Measurements from ENCODE around the gene REM1. TPM values are rescaled to one million over a fixed set of nuclear protein-coding genes. Genes with fewer than 3 reads are reported as not detected.
"Not testable (repeated sequence)": the region's sequence is repeated elsewhere in the genome, so short reads cannot be mapped to it uniquely, and the experiment has no call there.

Gene REM1
- total RNA-seq, 1 donor from 2014 or later, result 2.8 TPM

- H3K27me3 Mint-ChIP-seq (ENCODE audit: unreplicated experiment), result peaks cover 2% of the 10 kb centered on the region
- TF ChIP-seq, protein P1, sequence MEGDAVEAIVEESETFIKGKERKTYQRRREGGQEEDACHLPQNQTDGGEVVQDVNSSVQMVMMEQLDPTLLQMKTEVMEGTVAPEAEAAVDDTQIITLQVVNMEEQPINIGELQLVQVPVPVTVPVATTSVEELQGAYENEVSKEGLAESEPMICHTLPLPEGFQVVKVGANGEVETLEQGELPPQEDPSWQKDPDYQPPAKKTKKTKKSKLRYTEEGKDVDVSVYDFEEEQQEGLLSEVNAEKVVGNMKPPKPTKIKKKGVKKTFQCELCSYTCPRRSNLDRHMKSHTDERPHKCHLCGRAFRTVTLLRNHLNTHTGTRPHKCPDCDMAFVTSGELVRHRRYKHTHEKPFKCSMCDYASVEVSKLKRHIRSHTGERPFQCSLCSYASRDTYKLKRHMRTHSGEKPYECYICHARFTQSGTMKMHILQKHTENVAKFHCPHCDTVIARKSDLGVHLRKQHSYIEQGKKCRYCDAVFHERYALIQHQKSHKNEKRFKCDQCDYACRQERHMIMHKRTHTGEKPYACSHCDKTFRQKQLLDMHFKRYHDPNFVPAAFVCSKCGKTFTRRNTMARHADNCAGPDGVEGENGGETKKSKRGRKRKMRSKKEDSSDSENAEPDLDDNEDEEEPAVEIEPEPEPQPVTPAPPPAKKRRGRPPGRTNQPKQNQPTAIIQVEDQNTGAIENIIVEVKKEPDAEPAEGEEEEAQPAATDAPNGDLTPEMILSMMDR (IDR thresholded peaks at IDR 0.05; ENCODE audit: partially characterized antibody, unreplicated experiment), result no peak
- no peak for DNase-seq
- peaks cover 5% of the 10 kb centered on the region for H3K9me3 Mint-ChIP-seq (ENCODE audit: unreplicated experiment)
- H3K27ac Mint-ChIP-seq (ENCODE audit: unreplicated experiment), result no peak overlapping the region
- H3K4me3 Mint-ChIP-seq (ENCODE audit: unreplicated experiment), result no peak overlapping the region
- no peaks in the 10 kb centered on the region for H3K4me1 Mint-ChIP-seq (ENCODE audit: low read depth, unreplicated experiment)
- no peaks in the 10 kb centered on the region for H3K36me3 Mint-ChIP-seq (ENCODE audit: unreplicated experiment)
These were observed 20.7 kb upstream of the REM1 start for GRCh38 chr20:31454361-31454760.

DNA sequence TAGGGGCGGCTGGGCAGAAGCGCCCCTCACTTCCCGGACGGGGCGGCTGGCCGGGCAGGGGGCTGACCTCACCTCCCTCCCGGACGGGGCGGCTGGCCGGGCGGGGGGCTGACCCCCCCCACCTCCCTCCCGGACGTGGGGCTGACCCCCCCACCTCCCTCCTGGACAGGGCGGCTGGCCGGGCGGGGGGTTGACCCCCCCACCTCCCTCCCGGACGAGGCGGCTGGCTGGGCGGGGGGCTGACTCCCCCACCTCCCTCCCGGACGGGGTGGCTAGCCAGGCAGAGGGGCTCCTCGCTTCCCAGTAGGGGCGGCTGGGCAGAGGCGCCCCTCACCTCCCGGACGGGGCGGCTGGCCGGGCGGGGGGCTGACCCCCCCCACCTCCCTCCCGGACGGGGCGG is 4.1 kb upstream of the REM1 start:
- H3K36me3 Mint-ChIP-seq (ENCODE audit: unreplicated experiment), result peaks cover 24% of the 10 kb centered on the region
- H3K4me3 Mint-ChIP-seq (ENCODE audit: unreplicated experiment); H3K27ac Mint-ChIP-seq (ENCODE audit: unreplicated experiment); H3K4me1 Mint-ChIP-seq (ENCODE audit: low read depth, unreplicated experiment): not testable (repeated sequence)
- peaks cover 14% of the 10 kb centered on the region for H3K9me3 Mint-ChIP-seq (ENCODE audit: unreplicated experiment)
- peak; percentile 60 for DNase-seq
- H3K27me3 Mint-ChIP-seq (ENCODE audit: unreplicated experiment), result peaks cover 20% of the 10 kb centered on the region

DNA sequence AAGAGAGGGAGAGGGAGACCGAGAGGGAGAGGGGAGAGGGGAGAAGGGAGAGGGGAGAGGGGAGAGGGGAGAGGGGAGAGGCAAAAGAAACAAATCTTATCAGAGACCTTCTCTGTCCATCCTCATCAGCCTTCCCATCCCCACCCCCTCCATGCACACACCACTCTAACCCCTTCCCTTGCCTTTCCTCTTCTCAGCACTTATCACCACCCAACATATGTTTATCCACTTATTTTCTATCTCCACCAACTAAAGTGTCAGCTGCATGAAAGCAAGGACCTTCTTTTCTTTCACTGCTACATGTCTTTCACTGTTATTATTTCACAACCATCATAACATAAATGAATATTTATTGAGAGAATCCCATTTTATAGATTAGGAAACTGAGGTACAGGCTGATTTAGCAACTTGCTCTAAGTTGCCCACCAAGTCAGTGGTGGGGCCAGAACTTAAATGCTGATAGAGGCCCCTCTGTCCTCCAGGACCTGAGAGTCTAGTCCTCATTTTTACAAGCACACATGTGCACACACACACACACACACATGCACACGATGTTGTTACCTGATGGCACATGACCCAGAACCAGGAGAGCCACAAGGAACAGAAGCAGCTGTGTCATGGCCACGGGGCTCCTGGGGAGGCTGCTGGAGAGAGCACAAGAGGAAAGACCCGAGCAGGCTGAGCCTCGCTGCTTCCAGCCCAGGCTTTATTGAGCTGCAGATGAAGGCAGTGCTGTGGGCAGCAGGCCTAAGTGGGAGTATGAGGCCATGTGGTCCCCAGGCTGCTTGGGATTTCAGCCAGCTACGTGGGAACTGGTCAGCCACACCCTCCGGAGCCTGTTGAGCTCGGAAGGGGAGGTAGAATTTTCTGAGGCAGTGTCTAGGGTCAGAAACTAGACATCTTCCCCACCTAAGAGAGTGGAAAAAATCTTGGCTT is 2.4 kb upstream of the REM1 start:
- H3K9me3 Mint-ChIP-seq (ENCODE audit: unreplicated experiment), result peaks cover 14% of the 10 kb centered on the region
- peak overlapping the region; percentile 43 for H3K4me3 Mint-ChIP-seq (ENCODE audit: unreplicated experiment)
- no peak for DNase-seq
- peaks cover 27% of the 10 kb centered on the region for H3K27me3 Mint-ChIP-seq (ENCODE audit: unreplicated experiment)
- TF ChIP-seq, protein P1 (IDR thresholded peaks at IDR 0.05; ENCODE audit: partially characterized antibody, unreplicated experiment), result no peak
- peaks cover 24% of the 10 kb centered on the region for H3K36me3 Mint-ChIP-seq (ENCODE audit: unreplicated experiment)
- peak overlapping the region; percentile 65 for H3K27ac Mint-ChIP-seq (ENCODE audit: unreplicated experiment)
- peaks cover 8% of the 10 kb centered on the region for H3K4me1 Mint-ChIP-seq (ENCODE audit: low read depth, unreplicated experiment)

DNA sequence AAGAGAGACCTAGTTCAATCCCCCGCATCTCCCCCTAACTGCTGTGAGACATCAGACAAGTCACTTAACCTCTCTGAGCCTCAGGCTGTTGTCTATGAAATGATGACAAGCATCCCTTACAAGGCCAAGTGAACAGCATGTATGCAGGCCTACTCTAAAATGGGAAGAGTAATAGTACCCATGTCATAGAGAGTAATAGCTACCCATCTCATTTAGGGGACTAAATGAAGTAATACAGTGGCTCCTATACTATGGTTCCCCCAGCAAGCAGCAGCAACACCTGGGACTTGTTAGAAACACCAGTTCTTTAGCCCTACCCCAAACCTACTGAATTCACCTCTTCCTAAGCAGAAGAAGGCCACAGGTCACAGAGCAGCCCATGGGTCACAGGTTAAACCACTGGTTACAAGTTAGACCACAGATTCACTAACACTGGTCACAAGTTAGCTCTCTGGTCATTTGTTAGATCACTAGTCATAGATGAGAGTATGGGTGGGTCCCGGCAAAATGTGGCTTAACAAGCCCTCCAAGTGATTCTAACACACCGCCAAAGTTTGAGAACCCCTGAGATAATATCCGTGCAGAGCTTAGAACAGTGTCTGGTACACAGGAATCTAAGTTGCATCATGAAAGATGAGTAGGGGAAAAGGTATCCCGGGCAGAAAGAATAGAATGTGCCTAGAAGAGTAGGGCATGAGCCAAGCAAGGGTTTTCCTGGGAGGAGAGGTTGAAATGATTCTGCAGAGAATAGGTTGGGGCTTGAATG is 1.6 kb upstream of the REM1 start:
- TF ChIP-seq, protein P1 (IDR thresholded peaks at IDR 0.05; ENCODE audit: partially characterized antibody, unreplicated experiment), result no peak
- Mint-ChIP-seq H3K9me3 (ENCODE audit: unreplicated experiment) (peaks cover 14% of the 10 kb centered on the region), H3K27me3 (ENCODE audit: unreplicated experiment) (peaks cover 30% of the 10 kb centered on the region), H3K4me1 (ENCODE audit: low read depth, unreplicated experiment) (peaks cover 8% of the 10 kb centered on the region), H3K36me3 (ENCODE audit: unreplicated experiment) (peaks cover 19% of the 10 kb centered on the region), H3K4me3 (ENCODE audit: unreplicated experiment) (peak overlapping the region; percentile 3), H3K27ac (ENCODE audit: unreplicated experiment) (no peak overlapping the region)
- DNase-seq, result no peak

DNA sequence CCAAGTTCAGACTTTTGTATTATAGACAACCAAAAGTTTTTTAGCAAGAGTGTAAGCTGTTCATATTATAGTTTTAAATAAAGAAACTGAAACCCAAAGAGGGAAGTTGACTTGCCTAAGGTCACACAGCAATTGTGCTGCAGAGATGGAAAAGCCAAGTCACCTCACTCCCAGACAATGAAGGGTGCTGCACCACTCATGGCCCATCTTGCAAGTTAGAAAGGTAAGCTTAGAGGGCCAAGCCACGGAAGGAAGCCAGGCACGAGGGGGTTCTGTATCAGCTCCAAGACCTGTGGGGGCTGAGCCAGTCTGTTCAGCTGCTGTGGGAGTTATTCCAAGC is 1.0 kb upstream of the REM1 start:
- peaks cover 30% of the 10 kb centered on the region for H3K27me3 Mint-ChIP-seq (ENCODE audit: unreplicated experiment)
- peak overlapping the region; percentile 63 for H3K4me3 Mint-ChIP-seq (ENCODE audit: unreplicated experiment)

More for the DNA sequence above, 1.0 kb upstream of the REM1 start:
- TF ChIP-seq, protein P1 (IDR thresholded peaks at IDR 0.05; ENCODE audit: partially characterized antibody, unreplicated experiment), result no peak
- H3K36me3 Mint-ChIP-seq (ENCODE audit: unreplicated experiment), result peaks cover 19% of the 10 kb centered on the region
- DNase-seq, result no peak
- H3K4me1 Mint-ChIP-seq (ENCODE audit: low read depth, unreplicated experiment), result peaks cover 8% of the 10 kb centered on the region
- no peak overlapping the region for H3K27ac Mint-ChIP-seq (ENCODE audit: unreplicated experiment)
- H3K9me3 Mint-ChIP-seq (ENCODE audit: unreplicated experiment), result peaks cover 14% of the 10 kb centered on the region

Data from glutamatergic neuron (in vitro differentiated cells).